ENCODE data around the gene PSMD1. TPM values are rescaled to one million over a fixed set of nuclear protein-coding genes. Genes with fewer than 3 reads are reported as not detected.

The PSMD1 gene
- total and polyA plus RNA-seq, 2 experiments from 2014 or later = 148 to 177 TPM

DNA sequence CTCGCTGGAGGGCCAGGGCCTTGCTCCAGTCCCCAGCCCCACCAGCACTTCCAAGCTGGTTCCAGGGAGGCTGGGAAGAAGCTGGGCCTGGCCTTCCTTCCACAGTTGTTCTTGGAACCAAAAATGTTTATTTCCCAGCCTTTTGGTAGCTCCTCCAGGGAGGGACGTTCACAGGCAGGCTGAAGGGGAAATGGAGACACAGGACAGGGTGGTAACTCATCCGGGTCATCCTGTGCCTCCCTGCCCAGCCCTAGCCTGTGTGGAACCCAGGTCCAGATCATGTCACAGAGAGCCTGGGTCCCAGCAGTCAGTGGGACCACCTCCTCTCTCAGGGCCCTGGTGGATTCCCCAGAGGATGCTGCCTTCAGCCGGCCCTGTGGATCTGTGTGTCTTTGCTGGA lies 129.2 kb downstream of the PSMD1 start:
- Histone ChIP-seq H4K20me1 (replicated peaks; ENCODE audit: insufficient read depth) (no peaks in the 10 kb centered on the region), H3F3A (replicated peaks; ENCODE audit: low read depth) (peaks cover 9% of the 10 kb centered on the region)

More for the DNA sequence above, 129.2 kb downstream of the PSMD1 start:
- no peak for DNase-seq (ENCODE audit: low spot score)
- H3K27ac Mint-ChIP-seq = no peak overlapping the region
- Histone ChIP-seq H3K27ac (ENCODE audit: low read depth) (no peak overlapping the region), H2AFZ (no peak overlapping the region), H3K9me2 (ENCODE audit: insufficient read depth) (peaks cover 3% of the 10 kb centered on the region; the same call in 1 of the 2 replicates), H3K4me3 (no peak overlapping the region), H3K4me2 (no peak overlapping the region), H3K4me1 (ENCODE audit: insufficient read depth) (peaks cover 10% of the 10 kb centered on the region), H3K36me3 (ENCODE audit: insufficient read depth) (no peaks in the 10 kb centered on the region), H3K79me2 (replicated peaks; ENCODE audit: insufficient read depth) (no peaks in the 10 kb centered on the region), H3K27me3 (ENCODE audit: insufficient read depth) (no peaks in the 10 kb centered on the region)
- no peaks in the 10 kb centered on the region for H3K36me3 Mint-ChIP-seq (ENCODE audit: low read depth)
- ATAC-seq = no peak
- H3K9me3 Mint-ChIP-seq = no peaks in the 10 kb centered on the region
- peaks cover 25% of the 10 kb centered on the region for H3K4me1 Mint-ChIP-seq
- TF ChIP-seq, protein P1, sequence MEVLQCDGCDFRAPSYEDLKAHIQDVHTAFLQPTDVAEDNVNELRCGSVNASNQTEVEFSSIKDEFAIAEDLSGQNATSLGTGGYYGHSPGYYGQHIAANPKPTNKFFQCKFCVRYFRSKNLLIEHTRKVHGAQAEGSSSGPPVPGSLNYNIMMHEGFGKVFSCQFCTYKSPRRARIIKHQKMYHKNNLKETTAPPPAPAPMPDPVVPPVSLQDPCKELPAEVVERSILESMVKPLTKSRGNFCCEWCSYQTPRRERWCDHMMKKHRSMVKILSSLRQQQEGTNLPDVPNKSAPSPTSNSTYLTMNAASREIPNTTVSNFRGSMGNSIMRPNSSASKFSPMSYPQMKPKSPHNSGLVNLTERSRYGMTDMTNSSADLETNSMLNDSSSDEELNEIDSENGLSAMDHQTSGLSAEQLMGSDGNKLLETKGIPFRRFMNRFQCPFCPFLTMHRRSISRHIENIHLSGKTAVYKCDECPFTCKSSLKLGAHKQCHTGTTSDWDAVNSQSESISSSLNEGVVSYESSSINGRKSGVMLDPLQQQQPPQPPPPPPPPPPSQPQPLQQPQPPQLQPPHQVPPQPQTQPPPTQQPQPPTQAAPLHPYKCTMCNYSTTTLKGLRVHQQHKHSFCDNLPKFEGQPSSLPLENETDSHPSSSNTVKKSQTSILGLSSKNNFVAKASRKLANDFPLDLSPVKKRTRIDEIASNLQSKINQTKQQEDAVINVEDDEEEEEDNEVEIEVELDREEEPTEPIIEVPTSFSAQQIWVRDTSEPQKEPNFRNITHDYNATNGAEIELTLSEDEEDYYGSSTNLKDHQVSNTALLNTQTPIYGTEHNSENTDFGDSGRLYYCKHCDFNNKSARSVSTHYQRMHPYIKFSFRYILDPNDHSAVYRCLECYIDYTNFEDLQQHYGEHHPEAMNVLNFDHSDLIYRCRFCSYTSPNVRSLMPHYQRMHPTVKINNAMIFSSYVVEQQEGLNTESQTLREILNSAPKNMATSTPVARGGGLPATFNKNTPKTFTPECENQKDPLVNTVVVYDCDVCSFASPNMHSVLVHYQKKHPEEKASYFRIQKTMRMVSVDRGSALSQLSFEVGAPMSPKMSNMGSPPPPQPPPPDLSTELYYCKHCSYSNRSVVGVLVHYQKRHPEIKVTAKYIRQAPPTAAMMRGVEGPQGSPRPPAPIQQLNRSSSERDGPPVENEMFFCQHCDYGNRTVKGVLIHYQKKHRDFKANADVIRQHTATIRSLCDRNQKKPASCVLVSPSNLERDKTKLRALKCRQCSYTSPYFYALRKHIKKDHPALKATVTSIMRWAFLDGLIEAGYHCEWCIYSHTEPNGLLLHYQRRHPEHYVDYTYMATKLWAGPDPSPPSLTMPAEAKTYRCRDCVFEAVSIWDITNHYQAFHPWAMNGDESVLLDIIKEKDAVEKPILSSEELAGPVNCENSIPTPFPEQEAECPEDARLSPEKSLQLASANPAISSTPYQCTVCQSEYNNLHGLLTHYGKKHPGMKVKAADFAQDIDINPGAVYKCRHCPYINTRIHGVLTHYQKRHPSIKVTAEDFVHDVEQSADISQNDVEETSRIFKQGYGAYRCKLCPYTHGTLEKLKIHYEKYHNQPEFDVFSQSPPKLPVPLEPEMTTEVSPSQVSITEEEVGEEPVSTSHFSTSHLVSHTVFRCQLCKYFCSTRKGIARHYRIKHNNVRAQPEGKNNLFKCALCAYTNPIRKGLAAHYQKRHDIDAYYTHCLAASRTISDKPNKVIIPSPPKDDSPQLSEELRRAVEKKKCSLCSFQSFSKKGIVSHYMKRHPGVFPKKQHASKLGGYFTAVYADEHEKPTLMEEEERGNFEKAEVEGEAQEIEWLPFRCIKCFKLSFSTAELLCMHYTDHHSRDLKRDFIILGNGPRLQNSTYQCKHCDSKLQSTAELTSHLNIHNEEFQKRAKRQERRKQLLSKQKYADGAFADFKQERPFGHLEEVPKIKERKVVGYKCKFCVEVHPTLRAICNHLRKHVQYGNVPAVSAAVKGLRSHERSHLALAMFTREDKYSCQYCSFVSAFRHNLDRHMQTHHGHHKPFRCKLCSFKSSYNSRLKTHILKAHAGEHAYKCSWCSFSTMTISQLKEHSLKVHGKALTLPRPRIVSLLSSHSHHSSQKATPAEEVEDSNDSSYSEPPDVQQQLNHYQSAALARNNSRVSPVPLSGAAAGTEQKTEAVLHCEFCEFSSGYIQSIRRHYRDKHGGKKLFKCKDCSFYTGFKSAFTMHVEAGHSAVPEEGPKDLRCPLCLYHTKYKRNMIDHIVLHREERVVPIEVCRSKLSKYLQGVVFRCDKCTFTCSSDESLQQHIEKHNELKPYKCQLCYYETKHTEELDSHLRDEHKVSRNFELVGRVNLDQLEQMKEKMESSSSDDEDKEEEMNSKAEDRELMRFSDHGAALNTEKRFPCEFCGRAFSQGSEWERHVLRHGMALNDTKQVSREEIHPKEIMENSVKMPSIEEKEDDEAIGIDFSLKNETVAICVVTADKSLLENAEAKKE (CRISPR knock-in tag; IDR thresholded peaks at IDR 0.05) = no peak
- TF ChIP-seq POLR2AphosphoS5 (IDR thresholded peaks at IDR 0.05; ENCODE audit: low read depth) (no peak), STAT1 (IDR thresholded peaks at IDR 0.05; ENCODE audit: unreplicated experiment) (no peak), CREB1 (CRISPR knock-in tag; IDR thresholded peaks at IDR 0.05; ENCODE audit: low read depth) (no peak), ZNF114 (CRISPR knock-in tag; IDR thresholded peaks at IDR 0.05) (no peak), ZNF331 (CRISPR knock-in tag; IDR thresholded peaks at IDR 0.05; ENCODE audit: low read depth) (no peak), NANOG (IDR thresholded peaks at IDR 0.05; ENCODE audit: borderline replicate concordance) (no peak), EZH2phosphoT487 (IDR thresholded peaks at IDR 0.05; ENCODE audit: unreplicated experiment) (no peak), JUNB (IDR thresholded peaks at IDR 0.05; ENCODE audit: unreplicated experiment) (no peak), EZH2 (IDR thresholded peaks at IDR 0.05; ENCODE audit: low read depth, unreplicated experiment) (no peak)
- TF ChIP-seq, protein P2, sequence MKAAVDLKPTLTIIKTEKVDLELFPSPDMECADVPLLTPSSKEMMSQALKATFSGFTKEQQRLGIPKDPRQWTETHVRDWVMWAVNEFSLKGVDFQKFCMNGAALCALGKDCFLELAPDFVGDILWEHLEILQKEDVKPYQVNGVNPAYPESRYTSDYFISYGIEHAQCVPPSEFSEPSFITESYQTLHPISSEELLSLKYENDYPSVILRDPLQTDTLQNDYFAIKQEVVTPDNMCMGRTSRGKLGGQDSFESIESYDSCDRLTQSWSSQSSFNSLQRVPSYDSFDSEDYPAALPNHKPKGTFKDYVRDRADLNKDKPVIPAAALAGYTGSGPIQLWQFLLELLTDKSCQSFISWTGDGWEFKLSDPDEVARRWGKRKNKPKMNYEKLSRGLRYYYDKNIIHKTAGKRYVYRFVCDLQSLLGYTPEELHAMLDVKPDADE (IDR thresholded peaks at IDR 0.05) = no peak
- TF ChIP-seq, protein P3, sequence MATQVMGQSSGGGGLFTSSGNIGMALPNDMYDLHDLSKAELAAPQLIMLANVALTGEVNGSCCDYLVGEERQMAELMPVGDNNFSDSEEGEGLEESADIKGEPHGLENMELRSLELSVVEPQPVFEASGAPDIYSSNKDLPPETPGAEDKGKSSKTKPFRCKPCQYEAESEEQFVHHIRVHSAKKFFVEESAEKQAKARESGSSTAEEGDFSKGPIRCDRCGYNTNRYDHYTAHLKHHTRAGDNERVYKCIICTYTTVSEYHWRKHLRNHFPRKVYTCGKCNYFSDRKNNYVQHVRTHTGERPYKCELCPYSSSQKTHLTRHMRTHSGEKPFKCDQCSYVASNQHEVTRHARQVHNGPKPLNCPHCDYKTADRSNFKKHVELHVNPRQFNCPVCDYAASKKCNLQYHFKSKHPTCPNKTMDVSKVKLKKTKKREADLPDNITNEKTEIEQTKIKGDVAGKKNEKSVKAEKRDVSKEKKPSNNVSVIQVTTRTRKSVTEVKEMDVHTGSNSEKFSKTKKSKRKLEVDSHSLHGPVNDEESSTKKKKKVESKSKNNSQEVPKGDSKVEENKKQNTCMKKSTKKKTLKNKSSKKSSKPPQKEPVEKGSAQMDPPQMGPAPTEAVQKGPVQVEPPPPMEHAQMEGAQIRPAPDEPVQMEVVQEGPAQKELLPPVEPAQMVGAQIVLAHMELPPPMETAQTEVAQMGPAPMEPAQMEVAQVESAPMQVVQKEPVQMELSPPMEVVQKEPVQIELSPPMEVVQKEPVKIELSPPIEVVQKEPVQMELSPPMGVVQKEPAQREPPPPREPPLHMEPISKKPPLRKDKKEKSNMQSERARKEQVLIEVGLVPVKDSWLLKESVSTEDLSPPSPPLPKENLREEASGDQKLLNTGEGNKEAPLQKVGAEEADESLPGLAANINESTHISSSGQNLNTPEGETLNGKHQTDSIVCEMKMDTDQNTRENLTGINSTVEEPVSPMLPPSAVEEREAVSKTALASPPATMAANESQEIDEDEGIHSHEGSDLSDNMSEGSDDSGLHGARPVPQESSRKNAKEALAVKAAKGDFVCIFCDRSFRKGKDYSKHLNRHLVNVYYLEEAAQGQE (IDR thresholded peaks at IDR 0.05; ENCODE audit: unreplicated experiment) = no peak
- TF ChIP-seq, protein P4, sequence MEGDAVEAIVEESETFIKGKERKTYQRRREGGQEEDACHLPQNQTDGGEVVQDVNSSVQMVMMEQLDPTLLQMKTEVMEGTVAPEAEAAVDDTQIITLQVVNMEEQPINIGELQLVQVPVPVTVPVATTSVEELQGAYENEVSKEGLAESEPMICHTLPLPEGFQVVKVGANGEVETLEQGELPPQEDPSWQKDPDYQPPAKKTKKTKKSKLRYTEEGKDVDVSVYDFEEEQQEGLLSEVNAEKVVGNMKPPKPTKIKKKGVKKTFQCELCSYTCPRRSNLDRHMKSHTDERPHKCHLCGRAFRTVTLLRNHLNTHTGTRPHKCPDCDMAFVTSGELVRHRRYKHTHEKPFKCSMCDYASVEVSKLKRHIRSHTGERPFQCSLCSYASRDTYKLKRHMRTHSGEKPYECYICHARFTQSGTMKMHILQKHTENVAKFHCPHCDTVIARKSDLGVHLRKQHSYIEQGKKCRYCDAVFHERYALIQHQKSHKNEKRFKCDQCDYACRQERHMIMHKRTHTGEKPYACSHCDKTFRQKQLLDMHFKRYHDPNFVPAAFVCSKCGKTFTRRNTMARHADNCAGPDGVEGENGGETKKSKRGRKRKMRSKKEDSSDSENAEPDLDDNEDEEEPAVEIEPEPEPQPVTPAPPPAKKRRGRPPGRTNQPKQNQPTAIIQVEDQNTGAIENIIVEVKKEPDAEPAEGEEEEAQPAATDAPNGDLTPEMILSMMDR (conservative IDR thresholded peaks at IDR 0.05; ENCODE audit: low read depth in 2 of 2) = no peak
- H3K27me3 Mint-ChIP-seq (ENCODE audit: insufficient read depth, low read depth, poor library complexity) = peaks cover 28% of the 10 kb centered on the region
- no peak overlapping the region for H3K4me3 Mint-ChIP-seq

Measured in GM23338 (cell line).